ENCODE data around the gene MAST1.

- TF ChIP-seq CTCF (IDR thresholded peaks at IDR 0.05; ENCODE audit: insufficient read depth, low read length), result no peak
- TF ChIP-seq, protein P1, sequence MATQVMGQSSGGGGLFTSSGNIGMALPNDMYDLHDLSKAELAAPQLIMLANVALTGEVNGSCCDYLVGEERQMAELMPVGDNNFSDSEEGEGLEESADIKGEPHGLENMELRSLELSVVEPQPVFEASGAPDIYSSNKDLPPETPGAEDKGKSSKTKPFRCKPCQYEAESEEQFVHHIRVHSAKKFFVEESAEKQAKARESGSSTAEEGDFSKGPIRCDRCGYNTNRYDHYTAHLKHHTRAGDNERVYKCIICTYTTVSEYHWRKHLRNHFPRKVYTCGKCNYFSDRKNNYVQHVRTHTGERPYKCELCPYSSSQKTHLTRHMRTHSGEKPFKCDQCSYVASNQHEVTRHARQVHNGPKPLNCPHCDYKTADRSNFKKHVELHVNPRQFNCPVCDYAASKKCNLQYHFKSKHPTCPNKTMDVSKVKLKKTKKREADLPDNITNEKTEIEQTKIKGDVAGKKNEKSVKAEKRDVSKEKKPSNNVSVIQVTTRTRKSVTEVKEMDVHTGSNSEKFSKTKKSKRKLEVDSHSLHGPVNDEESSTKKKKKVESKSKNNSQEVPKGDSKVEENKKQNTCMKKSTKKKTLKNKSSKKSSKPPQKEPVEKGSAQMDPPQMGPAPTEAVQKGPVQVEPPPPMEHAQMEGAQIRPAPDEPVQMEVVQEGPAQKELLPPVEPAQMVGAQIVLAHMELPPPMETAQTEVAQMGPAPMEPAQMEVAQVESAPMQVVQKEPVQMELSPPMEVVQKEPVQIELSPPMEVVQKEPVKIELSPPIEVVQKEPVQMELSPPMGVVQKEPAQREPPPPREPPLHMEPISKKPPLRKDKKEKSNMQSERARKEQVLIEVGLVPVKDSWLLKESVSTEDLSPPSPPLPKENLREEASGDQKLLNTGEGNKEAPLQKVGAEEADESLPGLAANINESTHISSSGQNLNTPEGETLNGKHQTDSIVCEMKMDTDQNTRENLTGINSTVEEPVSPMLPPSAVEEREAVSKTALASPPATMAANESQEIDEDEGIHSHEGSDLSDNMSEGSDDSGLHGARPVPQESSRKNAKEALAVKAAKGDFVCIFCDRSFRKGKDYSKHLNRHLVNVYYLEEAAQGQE (IDR thresholded peaks at IDR 0.05; ENCODE audit: insufficient replicate concordance, low read depth), result no peak
- TF ChIP-seq SPI1 (IDR thresholded peaks at IDR 0.05; ENCODE audit: borderline replicate concordance, low read depth), result no peak
- TF ChIP-seq POLR2AphosphoS5 (IDR thresholded peaks at IDR 0.05; ENCODE audit: low read depth), result no peak
Measured at GRCh38 chr19:12800466-12800770, 37.9 kb upstream of the MAST1 start.
